AG04450 (cell line): ENCODE results near the gene MAP2K5. TPM values are rescaled to one million over a fixed set of nuclear protein-coding genes. Genes with fewer than 3 reads are reported as not detected.

ENCODE experiments used
- CTCF ChIA-PET: fragments of 300-600, 350-600 bp; formaldehyde crosslinking; extraction: SDS; loops from one replicate; lab custom pipeline; 2022; ENCODE audit warnings: antibody characterized with exemption, inconsistent platforms; lab: Charles Lee
- POLR2A ChIA-PET: fragments of 350-600 bp; formaldehyde crosslinking; extraction: SDS; loops from one replicate; lab custom pipeline; 2021; ENCODE audit warnings: antibody characterized with exemption, inconsistent platforms; lab: Yijun Ruan, JAX
- DNase-seq: peaks from one replicate; pipeline ENCODE4 v3.0.0-alpha.2; 2011; ENCODE audit warnings: low read depth, low spot score
- H3K27ac ChIP-seq: one replicate; pipeline ENCODE4 v1.5.1; 2012; ENCODE audit warnings: low read depth, low read length, control low read depth
- H3K27me3 ChIP-seq: one replicate; pipeline ENCODE4 v1.6.0; 2012; ENCODE audit warnings: low read length; ENCODE audit not compliant: control insufficient read depth, insufficient read depth
- H3K4me3 ChIP-seq: 2 replicates; pipeline ENCODE4 v1.5.1; 2011; ENCODE audit warnings: mild to moderate bottlenecking, low read depth, low read length, control low read depth
- H3K9me3 ChIP-seq: 2 replicates; pipeline ENCODE4 v1.5.1; 2012; ENCODE audit warnings: low read length; ENCODE audit not compliant: control insufficient read depth, insufficient read depth
- CTCF ChIP-seq: IDR thresholded peaks from 2 replicates; pipeline ENCODE4 v1.5.1; 2011; ENCODE audit warnings: low read depth, low read length, control low read depth, inconsistent platforms
- polyA plus RNA-seq: library from polyadenylated mRNA; depleted of rRNA; stranded (reverse); fragments of >200 nt; gene quantifications from 2 replicates; pipeline ENCODE4 v1.2.3, GENCODE V29; 2011

MAP2K5 gene
- polyA plus RNA-seq, 1 experiment: 5.4 TPM

GRCh38 chr15:67825881-67826716 is 283.6 kb downstream of the MAP2K5 start:
- CTCF ChIA-PET: no interaction called here
- POLR2A ChIA-PET: interaction anchor here (0.6 kb wide), 1 partner anchor 155 kb away, joined by 3 read pairs; no protein-coding TSS in a partner anchor
- H3K4me3 ChIP-seq: no peak overlapping the region
- no peak for DNase-seq
- no peak overlapping the region for H3K27ac ChIP-seq
- peaks cover 18% of the 10 kb centered on the region; the same call in 1 of the 2 replicates for H3K9me3 ChIP-seq
- H3K27me3 ChIP-seq: peaks cover 87% of the 10 kb centered on the region
- TF ChIP-seq CTCF: no peak

DNA sequence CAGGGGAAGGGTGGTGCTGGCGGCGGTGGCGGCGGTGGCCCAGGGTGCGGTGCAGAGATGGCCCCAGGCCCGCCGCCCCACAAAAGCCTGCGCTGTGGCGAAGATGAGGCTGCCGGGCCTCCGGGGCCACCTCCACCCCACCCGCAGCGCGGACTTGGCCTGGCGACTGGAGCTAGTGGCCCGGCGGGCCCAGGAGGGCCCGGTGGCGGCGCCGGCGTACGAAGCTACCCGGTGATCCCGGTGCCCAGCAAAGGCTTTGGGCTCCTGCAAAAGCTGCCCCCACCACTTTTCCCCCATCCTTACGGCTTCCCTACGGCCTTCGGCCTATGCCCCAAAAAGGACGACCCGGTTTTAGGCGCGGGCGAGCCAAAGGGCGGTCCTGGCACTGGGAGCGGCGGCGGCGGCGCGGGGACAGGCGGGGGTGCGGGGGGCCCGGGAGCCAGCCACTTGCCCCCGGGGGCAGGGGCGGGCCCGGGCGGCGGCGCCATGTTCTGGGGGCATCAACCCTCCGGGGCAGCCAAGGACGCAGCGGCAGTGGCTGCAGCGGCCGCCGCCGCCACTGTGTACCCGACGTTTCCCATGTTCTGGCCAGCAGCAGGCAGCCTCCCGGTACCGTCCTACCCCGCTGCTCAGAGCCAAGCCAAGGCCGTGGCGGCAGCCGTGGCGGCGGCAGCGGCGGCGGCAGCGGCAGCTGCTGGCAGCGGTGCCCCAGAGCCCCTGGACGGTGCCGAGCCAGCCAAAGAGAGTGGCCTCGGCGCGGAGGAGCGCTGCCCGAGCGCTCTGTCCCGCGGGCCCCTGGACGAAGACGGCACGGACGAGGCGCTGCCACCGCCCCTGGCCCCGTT is 284.4 kb downstream of the MAP2K5 start:
- no peak for DNase-seq
- Histone ChIP-seq H3K27me3 (peaks cover 87% of the 10 kb centered on the region), H3K9me3 (peaks cover 18% of the 10 kb centered on the region; the same call in 1 of the 2 replicates), H3K4me3 (no peak overlapping the region), H3K27ac (no peak overlapping the region)
- POLR2A ChIA-PET: interaction anchor here (0.6 to 0.7 kb wide), 2 partner anchors 13 to 90 kb away, joined by 5 read pairs; partner anchors contain the start of gene RNU6-1
- CTCF ChIA-PET: no interaction called here
- no peak for TF ChIP-seq CTCF

GRCh38 chr15:67827562-67828277 is 285.2 kb downstream of the MAP2K5 start:
- CTCF ChIA-PET: no interaction called here
- POLR2A ChIA-PET: interaction anchor here (0.7 kb wide), 1 partner anchor 91 kb away, joined by 5 read pairs; no protein-coding TSS in a partner anchor

GRCh38 chr15:67828278-67828968 is 285.9 kb downstream of the MAP2K5 start:
- POLR2A ChIA-PET: no interaction called here
- Histone ChIP-seq H3K27ac (no peak overlapping the region), H3K27me3 (peaks cover 92% of the 10 kb centered on the region), H3K9me3 (peaks cover 10% of the 10 kb centered on the region; the same call in 1 of the 2 replicates), H3K4me3 (no peak overlapping the region)
- DNase-seq: no peak
- TF ChIP-seq CTCF: no peak
- CTCF ChIA-PET: no interaction called here

More at GRCh38 chr15:67827562-67828277, 285.2 kb downstream of the MAP2K5 start:
- H3K9me3 ChIP-seq: peaks cover 11% of the 10 kb centered on the region; the same call in 1 of the 2 replicates
- peaks cover 87% of the 10 kb centered on the region for H3K27me3 ChIP-seq
- no peak for DNase-seq
- no peak overlapping the region for H3K4me3 ChIP-seq
- no peak overlapping the region for H3K27ac ChIP-seq
- TF ChIP-seq CTCF: no peak
